PFSK-1 (cell line): ENCODE data around the gene SEMA4D.

Source experiments
- TAF1 ChIP-seq: IDR thresholded peaks from 2 replicates; pipeline ENCODE4 v1.6.1; 2012; ENCODE audit warnings: low read length, control low read depth, borderline replicate concordance; ENCODE audit not compliant: insufficient read depth
- TF ChIP-seq, protein P1 (sequence below), 2 experiments: IDR thresholded peaks; 2 replicates each; pipeline versions ENCODE4 v1.6.1 to v1.8.0; 2011 to 2012; ENCODE audit warnings: low read depth in 2 of 2, low read length in 2 of 2, control low read depth in 1 of 2, inconsistent platforms in 1 of 2, mild to moderate bottlenecking in 1 of 2, moderate library complexity in 1 of 2; ENCODE audit not compliant: insufficient read depth in 1 of 2

DNA sequence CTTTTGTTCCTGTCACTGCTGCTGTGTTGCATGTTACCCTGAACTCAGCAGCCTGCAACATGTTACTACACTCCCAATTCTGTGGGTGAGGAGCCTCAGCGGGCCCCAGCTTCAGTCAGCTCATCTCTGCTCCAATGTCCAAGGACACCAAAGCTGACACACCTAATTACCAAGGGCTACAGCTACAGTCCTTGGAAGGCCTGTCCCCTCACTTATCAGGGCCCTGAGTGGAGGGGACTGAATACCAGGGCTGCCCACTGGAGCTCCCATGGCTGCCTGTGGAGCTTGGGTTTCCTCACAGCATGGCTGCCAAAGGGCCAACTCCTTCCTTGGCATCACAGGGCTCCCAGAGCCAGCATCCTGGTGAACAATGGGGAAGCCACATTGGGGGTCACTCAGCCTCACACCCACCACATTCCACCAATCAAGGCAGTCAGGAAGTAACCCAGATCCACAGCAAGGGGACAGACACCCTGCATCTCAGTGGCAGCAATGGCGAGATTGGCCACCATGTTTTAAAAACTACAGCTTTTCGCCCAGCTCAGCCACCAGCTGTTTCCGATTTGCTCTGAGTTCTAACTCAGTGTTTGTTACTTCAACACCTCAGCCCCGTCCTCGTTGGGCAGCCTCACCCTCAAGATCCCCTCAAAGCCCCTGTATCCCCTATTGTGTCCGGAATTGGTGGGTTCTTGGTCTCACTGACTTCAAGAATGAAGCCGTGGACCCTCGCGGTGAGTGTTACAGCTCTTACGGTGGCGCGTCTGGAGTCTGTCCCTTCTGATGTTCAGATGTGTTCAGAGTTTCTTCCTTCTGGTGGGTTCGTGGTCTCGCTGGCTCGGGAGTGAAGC, 18.9 kb downstream of the SEMA4D start:
- TF ChIP-seq, protein P1, sequence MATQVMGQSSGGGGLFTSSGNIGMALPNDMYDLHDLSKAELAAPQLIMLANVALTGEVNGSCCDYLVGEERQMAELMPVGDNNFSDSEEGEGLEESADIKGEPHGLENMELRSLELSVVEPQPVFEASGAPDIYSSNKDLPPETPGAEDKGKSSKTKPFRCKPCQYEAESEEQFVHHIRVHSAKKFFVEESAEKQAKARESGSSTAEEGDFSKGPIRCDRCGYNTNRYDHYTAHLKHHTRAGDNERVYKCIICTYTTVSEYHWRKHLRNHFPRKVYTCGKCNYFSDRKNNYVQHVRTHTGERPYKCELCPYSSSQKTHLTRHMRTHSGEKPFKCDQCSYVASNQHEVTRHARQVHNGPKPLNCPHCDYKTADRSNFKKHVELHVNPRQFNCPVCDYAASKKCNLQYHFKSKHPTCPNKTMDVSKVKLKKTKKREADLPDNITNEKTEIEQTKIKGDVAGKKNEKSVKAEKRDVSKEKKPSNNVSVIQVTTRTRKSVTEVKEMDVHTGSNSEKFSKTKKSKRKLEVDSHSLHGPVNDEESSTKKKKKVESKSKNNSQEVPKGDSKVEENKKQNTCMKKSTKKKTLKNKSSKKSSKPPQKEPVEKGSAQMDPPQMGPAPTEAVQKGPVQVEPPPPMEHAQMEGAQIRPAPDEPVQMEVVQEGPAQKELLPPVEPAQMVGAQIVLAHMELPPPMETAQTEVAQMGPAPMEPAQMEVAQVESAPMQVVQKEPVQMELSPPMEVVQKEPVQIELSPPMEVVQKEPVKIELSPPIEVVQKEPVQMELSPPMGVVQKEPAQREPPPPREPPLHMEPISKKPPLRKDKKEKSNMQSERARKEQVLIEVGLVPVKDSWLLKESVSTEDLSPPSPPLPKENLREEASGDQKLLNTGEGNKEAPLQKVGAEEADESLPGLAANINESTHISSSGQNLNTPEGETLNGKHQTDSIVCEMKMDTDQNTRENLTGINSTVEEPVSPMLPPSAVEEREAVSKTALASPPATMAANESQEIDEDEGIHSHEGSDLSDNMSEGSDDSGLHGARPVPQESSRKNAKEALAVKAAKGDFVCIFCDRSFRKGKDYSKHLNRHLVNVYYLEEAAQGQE (IDR thresholded peaks at IDR 0.05; ENCODE audit: insufficient read depth in 1 of 2, low read depth in 2 of 2, low read length in 2 of 2) = no peak
- no peak for TF ChIP-seq TAF1
